ENCODE data around the gene CHST13. TPM values are rescaled to one million over a fixed set of nuclear protein-coding genes. Genes with fewer than 3 reads are reported as not detected.
A peak's percentile ranks its signal among the peaks of the same experiment; 100 is the strongest.

CHST13 gene
- total and polyA plus RNA-seq, 2 of the 4 experiments (the other 2 are of a cell fraction) = not detected

DNA sequence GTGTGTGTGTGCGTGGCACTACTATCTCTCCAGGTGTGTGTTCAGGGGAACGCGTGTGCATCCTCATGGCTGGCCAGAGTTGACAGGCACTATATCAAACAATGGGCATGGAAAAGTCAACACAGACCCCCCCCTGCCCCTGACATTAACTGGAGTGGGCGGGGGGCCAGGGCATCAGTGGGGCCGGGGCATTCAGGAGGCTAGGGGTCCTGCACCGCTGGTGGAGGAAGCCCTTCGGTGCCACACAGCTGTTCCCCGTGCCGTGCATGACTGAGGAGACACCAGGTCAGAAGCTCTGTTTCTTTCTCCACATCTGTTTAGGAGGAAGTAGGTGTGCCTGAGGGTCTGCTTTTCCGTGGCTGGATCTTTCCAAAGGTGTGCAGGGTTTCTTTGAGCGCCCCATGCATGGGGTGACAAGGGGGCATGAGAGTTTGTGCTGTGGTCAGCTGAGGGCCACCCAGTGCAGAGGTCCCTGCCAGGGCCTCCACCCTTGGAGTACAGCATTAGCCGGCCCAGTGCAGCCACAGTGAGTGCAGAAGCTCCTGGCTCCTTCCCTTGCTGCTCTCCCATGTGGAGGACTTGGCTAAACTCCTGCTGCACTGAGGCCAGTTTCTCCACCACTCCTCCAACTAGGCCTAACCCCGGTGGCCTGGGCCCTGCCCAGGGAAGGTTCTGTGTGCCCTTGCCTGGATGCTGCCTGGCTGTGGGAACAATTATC lies 27.3 kb downstream of the CHST13 start:
- Histone ChIP-seq H2AK9ac (replicated peaks; ENCODE audit: low read depth, low read length, poor library complexity) (peak overlapping the region; percentile 55), H2BK20ac (ENCODE audit: low read depth, low read length) (no peak overlapping the region), H4K20me1 (ENCODE audit: insufficient read depth, low read length) (no peaks in the 10 kb centered on the region), H2AFZ (replicated peaks; ENCODE audit: low read length, poor library complexity) (no peak overlapping the region), H3K4me3 (ENCODE audit: insufficient read depth, low read depth, low read length) (no peak overlapping the region), H4K8ac (ENCODE audit: low read depth in 2 of 2, low read length in 2 of 2) (no peak overlapping the region), H3K9ac (ENCODE audit: low read depth, low read length) (no peak overlapping the region), H3K79me1 (ENCODE audit: low read depth in 1 of 2, low read length in 2 of 2) (no peaks in the 10 kb centered on the region), H3K36me3 (ENCODE audit: control insufficient read depth, insufficient read depth, low read length) (no peaks in the 10 kb centered on the region), H4K5ac (ENCODE audit: low read depth, low read length) (no peak overlapping the region), H3K27me3 (ENCODE audit: control insufficient read depth, insufficient read depth, low read length) (peaks cover 30% of the 10 kb centered on the region), H3K27ac (ENCODE audit: insufficient read depth, low read length) (no peak overlapping the region), H3K23ac (ENCODE audit: low read depth, low read length) (no peak overlapping the region), H3K9me3 (ENCODE audit: control insufficient read depth, insufficient read depth, low read length) (no peaks in the 10 kb centered on the region), H3K4ac (ENCODE audit: low read depth, low read length) (no peak overlapping the region), H2BK15ac (ENCODE audit: low read depth, low read length) (no peak overlapping the region), H3K4me1 (ENCODE audit: control insufficient read depth, insufficient read depth, low read length) (no peaks in the 10 kb centered on the region), H2AK5ac (ENCODE audit: low read depth, low read length) (no peak overlapping the region), H3K18ac (ENCODE audit: low read depth, low read length) (no peak overlapping the region), H3K9me1 (ENCODE audit: insufficient read depth, low read length) (no peaks in the 10 kb centered on the region), H2BK5ac (ENCODE audit: low read depth, low read length, poor library complexity, severe bottlenecking) (no peak overlapping the region), H3K56ac (ENCODE audit: extremely low read depth, insufficient read depth, low read length) (no peak overlapping the region), H3K14ac (replicated peaks; ENCODE audit: low read depth, low read length) (no peak overlapping the region), H2BK120ac (ENCODE audit: low read depth, low read length) (no peak overlapping the region), H3K4me2 (ENCODE audit: low read depth, low read length) (no peak overlapping the region), H4K91ac (ENCODE audit: insufficient read depth, low read depth, low read length) (no peak overlapping the region)
- TF ChIP-seq, protein P1, sequence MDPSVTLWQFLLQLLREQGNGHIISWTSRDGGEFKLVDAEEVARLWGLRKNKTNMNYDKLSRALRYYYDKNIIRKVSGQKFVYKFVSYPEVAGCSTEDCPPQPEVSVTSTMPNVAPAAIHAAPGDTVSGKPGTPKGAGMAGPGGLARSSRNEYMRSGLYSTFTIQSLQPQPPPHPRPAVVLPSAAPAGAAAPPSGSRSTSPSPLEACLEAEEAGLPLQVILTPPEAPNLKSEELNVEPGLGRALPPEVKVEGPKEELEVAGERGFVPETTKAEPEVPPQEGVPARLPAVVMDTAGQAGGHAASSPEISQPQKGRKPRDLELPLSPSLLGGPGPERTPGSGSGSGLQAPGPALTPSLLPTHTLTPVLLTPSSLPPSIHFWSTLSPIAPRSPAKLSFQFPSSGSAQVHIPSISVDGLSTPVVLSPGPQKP (IDR thresholded peaks at IDR 0.05; ENCODE audit: borderline replicate concordance, low read depth, low read length) = no peak
- TF ChIP-seq RFX5 (IDR thresholded peaks at IDR 0.05; ENCODE audit: low read depth, low read length) = no peak
- TF ChIP-seq, protein P2, sequence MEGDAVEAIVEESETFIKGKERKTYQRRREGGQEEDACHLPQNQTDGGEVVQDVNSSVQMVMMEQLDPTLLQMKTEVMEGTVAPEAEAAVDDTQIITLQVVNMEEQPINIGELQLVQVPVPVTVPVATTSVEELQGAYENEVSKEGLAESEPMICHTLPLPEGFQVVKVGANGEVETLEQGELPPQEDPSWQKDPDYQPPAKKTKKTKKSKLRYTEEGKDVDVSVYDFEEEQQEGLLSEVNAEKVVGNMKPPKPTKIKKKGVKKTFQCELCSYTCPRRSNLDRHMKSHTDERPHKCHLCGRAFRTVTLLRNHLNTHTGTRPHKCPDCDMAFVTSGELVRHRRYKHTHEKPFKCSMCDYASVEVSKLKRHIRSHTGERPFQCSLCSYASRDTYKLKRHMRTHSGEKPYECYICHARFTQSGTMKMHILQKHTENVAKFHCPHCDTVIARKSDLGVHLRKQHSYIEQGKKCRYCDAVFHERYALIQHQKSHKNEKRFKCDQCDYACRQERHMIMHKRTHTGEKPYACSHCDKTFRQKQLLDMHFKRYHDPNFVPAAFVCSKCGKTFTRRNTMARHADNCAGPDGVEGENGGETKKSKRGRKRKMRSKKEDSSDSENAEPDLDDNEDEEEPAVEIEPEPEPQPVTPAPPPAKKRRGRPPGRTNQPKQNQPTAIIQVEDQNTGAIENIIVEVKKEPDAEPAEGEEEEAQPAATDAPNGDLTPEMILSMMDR (conservative IDR thresholded peaks at IDR 0.05; ENCODE audit: low read depth, low read length) = no peak
- TF ChIP-seq CHD1 (IDR thresholded peaks at IDR 0.05; ENCODE audit: low read depth, low read length) = no peak
- TF ChIP-seq MAZ (IDR thresholded peaks at IDR 0.05; ENCODE audit: borderline replicate concordance, low read depth, low read length) = no peak
- no peak for TF ChIP-seq FOS (IDR thresholded peaks at IDR 0.05; ENCODE audit: low read depth, low read length)
- no peak for TF ChIP-seq BHLHE40 (IDR thresholded peaks at IDR 0.05; ENCODE audit: low read depth, low read length)
- no peak for TF ChIP-seq CEBPB (IDR thresholded peaks at IDR 0.05; ENCODE audit: low read depth, low read length)
- TF ChIP-seq MAFK (IDR thresholded peaks at IDR 0.05; ENCODE audit: low read depth, low read length) = no peak
- TF ChIP-seq RCOR1 (IDR thresholded peaks at IDR 0.05; ENCODE audit: insufficient replicate concordance, low read length) = no peak
- ATAC-seq (ENCODE audit: low read depth) = no peak
- ChIA-PET CTCF (no interaction called here), POLR2A (ENCODE audit: unreplicated experiment) (no interaction called here)
- intact Hi-C loops (cut with micrococcal nuclease) = no loop called here
- WGBS, 2 experiments (ENCODE audit: extremely low coverage in 2 of 2, insufficient read length in 1 of 2) = 29% methylated on average over 1 of the region's 13 CpGs; no CpG with 5 or more reads in 1 of the 2 experiments
- BruUV-seq (replicated peaks) = no TSS peak
- in situ Hi-C loops (cut with MboI; ENCODE audit: low sequenced_read_pairs) = no loop called here
- dilution Hi-C loops (cut with HindIII; ENCODE audit: low sequenced_read_pairs, unreplicated experiment) = no loop called here
- no peak for DNase-seq
